HG02852 (cell line): Measurements from ENCODE around the gene NFIB.

Experiments
- ATAC-seq: cut with Tn5 transposase; IDR thresholded peaks from one replicate; pipeline ENCODE4 v1.9.1; 2021; ENCODE audit warnings: mild to moderate bottlenecking, moderate library complexity; ENCODE audit not compliant: unreplicated experiment

The NFIB gene

DNA sequence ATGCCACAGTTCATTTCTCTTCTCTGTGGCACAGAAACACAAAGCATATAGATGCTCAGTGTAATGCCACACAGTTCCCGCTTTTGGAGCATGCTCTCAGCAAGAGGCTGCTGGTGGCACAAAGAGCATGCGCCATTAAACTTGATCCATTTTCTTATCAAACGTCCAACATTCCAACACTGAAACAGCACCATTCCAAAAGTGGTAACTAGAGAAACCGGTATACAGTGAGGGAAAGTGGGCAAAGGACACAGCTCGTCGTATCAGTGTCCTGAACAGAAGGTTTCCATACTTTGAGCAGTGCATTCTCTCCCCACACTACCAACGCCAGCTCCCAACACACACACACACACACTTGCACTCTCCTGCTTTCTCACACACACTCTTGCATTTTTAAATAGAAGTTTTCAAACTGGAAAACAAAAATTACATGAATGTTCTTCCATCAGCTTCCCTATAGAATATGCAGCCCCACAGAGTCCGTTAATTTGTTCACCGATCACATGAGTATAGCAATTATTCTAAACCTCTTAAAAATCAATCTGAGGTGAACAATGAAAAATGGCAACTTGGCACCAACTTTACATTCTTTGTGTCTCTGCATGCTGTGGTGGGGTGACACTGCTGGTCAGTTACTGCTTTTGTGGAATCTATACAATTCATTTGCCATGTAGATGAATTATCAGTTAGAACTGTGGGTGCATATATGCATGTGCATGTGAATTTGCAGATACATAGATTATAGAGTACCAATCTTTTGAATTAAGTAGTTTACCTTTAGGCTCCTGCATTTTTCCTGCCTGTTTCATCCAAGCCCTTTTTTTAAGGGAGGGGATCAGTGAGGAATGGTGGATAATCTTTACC is 5.7 kb downstream of the NFIB start:
- ATAC-seq, result no peak

DNA sequence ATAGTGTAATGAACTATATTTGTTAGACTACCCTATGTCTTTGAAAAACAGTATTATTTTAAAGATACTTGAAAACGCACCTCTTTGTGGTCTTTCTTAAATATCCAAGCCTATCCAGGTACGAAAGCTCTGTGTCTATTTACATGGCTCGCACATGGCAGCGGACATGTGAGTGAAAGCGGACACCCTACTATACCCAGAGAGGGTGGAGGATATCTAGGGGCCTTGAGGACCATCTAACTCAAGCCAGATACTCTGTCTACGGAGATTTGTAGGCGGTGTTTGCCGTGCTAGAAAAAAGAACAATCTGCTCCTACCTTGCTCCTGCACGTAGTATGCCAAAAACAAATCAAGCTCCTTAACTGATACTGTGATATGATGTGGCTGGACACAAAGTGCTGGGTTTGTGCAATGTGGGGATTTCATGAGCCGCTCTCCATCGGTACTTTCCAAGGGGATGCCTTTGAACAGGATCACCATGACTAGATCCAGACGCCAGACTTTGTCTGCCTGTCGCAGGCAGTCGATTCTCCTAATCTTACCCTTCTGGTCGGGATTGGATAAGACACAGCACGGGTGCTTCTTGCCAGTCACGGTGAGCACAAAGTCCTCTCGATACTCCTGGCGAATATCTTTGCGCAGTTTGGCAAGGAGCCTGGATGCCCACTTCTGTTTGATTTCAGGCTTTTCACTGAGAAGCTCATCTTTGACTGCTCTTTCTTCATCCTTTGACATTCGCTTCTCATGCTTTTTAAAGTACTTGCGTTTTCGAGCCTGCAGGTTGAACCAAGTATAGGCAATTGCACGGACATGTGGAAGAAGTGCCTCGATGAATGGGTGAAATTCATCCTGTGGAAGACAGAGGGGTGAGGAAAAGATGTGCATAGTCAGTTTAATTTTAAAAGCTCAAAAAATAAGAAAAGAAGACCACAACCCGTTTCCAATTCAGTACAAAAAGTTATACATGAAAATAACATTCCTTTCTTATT is 7.0 kb downstream of the NFIB start:
- ATAC-seq, result no peak

GRCh38 chr9:14306188-14306587 is 7.8 kb downstream of the NFIB start:
- ATAC-seq, result no peak

DNA sequence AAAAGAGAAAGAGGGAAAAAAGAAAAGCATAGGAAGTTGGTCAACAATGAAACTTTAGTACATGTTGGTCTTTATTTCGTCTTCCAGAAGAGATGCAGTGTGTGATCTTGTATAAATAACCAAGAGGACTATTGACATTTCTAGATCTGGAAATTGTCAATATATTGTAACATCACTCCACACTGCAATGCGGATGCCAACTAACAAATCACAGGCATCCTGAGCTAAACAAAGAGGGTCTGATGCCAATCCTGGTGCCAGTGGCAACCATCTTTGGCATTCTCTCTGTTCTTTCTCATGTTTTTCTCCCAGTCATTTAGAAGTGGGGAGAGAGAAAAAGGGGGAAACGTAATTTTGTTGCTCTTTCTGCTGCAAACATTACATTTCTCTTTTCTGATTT is 9.7 kb downstream of the NFIB start:
- no peak for ATAC-seq

GRCh38 chr9:14303521-14303920 is 10.4 kb downstream of the NFIB start:
- no peak for ATAC-seq

GRCh38 chr9:14303100-14303499 is 10.8 kb downstream of the NFIB start:
- no peak for ATAC-seq

- no peak for ATAC-seq
Measured at GRCh38 chr9:14302405-14302804, 11.5 kb downstream of the NFIB start.

GRCh38 chr9:14301583-14302021 is 12.3 kb downstream of the NFIB start:
- no peak for ATAC-seq

GRCh38 chr9:14301006-14301405 is 12.9 kb downstream of the NFIB start:
- ATAC-seq, result no peak

DNA sequence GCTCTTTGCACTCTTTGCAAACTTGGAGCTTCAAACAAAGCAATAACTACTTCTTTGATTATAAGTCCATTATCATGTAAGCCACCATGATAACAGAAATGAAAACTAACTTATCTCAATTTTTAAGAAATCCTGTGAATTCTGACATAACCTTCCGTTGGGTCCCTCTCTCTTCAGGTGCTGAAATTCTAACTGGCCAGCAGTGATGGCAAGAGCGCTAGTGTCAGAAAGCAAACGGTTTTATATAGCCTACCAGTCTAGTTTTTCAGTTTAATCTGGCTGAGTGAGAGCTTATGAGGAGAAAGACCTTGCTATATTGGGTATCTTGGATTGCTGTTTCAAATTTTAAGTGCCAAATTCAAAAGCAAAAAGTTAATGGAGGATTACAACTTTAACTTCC is 13.4 kb downstream of the NFIB start:
- no peak for ATAC-seq

- no peak for ATAC-seq
Measured at GRCh38 chr9:14300040-14300439, 13.9 kb downstream of the NFIB start.

DNA sequence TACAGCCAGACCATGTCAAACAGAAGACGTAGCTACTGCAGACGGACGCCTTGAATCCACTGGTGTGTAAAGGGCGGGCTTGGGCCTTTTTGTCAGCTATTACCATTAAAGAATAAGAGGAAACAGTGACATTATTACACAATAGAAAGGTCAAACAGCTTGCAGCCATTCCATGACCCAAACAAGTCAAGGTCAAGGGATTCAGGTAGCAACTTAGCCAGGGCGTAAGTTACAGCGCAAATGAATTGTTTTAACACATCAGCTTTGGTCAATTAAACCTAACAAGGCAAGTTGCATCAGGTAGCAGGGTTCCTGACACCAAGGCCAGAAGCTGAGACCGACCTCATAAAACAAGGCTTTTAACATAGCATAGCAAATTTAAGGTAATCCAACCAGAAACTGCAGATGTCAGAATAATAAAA is 15.3 kb downstream of the NFIB start:
- no peak for ATAC-seq

GRCh38 chr9:14296495-14297113 is 17.3 kb downstream of the NFIB start:
- no peak for ATAC-seq

DNA sequence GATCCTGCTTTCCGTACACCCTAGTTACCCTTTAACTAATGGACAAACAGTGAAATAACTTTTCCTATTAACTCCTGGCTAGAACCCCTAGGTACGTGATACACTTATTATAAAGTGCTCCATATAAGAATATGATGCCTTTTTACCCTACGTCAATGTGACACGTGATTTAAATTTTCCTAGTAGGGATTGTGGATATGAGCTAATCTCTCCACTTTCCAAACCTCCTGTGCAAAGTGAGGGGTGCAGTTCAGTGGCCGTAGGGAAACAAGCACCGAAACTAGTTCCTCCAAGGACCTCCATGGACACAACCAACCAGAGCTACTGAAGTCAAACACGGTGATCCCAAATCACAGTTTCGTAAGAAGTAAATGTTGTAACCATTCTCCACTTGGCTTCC is 19.3 kb downstream of the NFIB start:
- no peak for ATAC-seq

DNA sequence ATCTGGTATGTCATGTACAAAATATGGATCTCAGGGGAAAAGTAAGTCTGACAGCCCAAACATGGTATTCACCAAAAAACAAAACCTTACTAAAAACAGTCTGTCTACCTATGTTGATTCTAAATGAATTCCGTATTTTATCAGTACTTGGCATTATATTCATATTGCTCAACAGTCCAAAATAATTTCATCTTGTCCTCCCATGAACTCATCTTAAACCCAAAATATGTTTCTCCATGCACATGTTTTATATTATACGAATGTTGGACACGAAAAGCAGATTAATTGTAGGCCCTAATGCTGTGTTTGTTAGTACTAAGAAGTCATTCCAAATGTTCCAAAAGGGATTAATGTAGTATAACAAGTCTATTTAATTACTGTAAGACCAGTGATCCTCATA is 20.1 kb downstream of the NFIB start:
- no peak for ATAC-seq

DNA sequence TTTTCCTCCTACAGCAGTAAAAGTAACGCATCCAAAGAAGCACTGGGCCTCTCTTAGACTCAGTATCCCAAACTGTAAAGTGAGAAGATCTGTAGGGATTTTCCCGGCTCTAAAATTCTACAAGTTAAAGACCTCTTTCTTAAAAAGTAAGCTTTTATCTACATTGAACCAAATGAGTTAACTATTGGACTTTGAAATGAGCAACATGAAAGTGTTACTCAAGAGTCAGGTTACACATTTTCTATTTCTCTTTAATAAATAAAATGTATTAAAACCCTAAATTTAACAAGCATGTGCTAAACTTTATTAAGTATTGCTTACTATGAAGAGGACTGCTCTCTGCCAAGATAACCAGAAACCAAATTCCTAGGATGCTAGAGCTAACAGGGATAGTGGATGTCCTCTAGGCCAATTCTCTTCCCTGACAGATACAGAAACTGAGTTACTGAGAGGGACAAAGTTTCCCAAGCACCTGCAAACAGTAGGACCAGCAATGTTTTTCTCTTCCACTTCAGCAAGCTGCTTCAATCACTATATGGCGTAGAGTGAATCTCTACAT is 21.7 kb downstream of the NFIB start:
- no peak for ATAC-seq

DNA sequence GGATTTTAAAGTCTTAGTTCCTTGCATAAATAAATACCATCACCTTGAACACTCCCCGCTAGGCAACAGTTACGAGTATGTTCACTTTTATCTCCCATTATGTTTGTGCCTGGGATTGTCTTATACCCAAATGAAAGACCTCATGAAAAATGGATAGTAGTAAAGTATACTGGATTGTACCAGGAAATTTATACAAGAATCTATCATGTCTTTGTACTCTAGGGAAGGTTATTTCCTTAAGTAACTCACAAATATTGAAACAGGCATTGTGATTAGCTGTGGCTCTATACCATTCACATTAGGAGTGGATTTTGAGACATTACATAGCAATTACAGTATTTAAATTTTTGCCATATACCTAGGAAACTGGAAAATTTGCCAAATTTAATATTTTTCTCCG is 24.0 kb downstream of the NFIB start:
- no peak for ATAC-seq

GRCh38 chr9:14288433-14288832 is 25.5 kb downstream of the NFIB start:
- ATAC-seq, result no peak

GRCh38 chr9:14286121-14286520 is 27.8 kb downstream of the NFIB start:
- ATAC-seq, result no peak

DNA sequence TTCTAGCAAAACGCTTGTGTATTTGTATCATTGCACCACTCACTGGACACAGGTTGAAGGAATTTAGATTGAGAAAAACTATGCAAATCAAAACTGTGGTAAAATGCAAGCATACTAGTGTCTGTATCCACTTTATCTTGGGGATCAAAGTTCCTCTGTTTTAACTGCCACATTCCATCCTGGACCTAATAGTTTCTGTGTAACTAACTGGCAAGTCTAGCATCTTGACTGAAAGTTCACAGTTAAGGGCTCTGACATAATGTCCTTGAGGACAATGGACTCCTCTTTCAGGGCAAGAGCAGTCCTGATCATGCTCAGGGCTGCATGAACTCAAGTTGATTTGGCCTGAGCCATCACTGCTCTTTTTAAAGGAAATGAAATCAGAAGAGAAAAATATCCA is 30.7 kb downstream of the NFIB start:
- no peak for ATAC-seq

DNA sequence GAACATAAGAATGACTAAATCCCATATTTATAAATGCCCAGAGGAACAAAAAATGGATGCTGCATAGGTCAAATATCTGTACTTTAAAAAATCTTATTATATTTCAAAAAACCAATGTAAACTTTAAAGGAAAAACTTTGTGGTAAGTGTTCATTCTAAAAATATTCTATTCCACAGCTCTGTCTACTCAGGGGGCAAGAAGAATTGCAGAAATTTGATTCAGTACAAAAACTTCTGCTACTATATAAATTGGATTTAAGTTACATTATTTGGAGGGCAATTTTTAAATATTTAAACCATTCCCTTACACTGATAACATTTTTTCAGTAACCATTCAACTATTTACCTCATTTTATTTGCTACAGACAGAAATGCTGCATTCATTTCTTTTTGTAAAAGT is 32.1 kb downstream of the NFIB start:
- ATAC-seq, result no peak
